NCI-H774 (cell line): ENCODE results near the gene SIK1.
"Not testable (repeated sequence)": the region's sequence is repeated elsewhere in the genome, so short reads cannot be mapped to it uniquely, and the experiment has no call there.

Source experiments
- DNase-seq: peaks from one replicate; lab custom pipeline; 2025; lab: John Stamatoyannopoulos, UW

SIK1 gene

DNA sequence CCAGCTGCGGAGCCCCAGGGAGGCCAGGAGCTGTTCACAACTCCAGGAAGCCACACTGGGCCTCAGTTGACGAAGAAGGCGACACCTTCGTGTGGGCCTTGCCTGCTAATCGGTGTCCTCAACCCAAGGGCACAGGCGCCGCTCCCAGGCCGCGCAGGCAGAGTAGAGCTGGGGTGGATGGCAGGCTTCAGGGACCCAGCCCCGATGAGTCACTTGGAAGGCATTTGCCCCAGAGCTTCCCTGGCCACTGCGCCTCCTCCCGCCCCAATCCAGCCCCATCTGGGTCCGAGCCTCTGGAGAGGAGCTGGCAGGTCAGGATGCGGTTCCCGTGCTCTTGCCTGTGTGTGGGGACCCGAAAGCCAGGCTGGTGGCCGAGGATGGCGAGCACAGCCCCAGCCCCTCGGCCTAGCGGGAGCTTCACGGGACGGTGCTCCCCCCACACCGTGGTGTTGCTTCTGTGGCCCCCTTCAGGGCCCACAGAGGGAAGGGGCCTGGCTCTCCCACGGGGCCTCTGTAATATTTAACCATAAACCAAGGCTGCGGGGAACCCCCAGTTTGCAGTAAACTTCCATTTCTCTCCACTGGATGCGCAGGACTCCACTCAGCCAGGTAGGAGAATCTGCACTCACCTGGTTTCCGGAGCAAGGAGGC, 30.0 kb downstream of the SIK1 start:
- DNase-seq: not testable (repeated sequence)

DNA sequence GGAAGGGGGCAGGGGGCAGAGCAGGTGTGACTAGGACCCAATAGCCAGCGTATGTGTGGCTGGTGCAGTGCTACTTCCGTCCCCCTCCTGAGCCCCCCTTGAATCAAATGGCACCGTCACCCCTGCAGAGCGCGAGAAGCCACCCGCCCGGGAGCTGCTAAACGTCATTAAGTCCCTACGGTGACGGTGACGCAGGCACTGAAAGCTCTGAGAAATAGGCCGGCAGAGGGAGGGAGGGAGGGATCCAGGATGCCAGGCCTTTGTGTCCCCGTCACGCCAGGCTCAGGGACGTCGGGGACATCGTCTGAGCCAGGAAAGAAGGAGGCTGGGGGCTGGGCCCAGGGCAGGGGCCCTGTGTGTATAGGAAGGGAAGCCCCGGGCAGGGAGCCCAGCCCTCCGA, 43.6 kb downstream of the SIK1 start:
- not testable (repeated sequence) for DNase-seq

DNA sequence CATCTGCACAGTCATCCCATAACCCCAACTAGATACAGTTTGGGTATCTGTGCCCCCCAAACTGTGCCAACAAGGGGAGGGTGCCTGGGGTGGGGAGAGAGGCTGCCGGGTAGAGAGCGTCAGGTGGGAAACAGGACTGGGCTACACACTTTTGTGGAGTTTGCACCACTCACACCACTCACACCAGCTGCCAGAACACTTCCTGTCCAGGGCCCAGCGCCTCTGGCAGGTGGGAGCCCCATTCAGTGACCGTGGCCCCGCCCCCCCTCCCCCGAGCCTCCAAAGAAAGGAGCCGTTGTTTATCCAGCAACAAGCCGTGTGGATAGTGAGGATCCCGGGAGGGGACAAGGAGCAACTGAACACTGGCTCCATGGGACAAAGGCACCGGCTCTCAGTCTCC, 44.0 kb downstream of the SIK1 start:
- not testable (repeated sequence) for DNase-seq

DNA sequence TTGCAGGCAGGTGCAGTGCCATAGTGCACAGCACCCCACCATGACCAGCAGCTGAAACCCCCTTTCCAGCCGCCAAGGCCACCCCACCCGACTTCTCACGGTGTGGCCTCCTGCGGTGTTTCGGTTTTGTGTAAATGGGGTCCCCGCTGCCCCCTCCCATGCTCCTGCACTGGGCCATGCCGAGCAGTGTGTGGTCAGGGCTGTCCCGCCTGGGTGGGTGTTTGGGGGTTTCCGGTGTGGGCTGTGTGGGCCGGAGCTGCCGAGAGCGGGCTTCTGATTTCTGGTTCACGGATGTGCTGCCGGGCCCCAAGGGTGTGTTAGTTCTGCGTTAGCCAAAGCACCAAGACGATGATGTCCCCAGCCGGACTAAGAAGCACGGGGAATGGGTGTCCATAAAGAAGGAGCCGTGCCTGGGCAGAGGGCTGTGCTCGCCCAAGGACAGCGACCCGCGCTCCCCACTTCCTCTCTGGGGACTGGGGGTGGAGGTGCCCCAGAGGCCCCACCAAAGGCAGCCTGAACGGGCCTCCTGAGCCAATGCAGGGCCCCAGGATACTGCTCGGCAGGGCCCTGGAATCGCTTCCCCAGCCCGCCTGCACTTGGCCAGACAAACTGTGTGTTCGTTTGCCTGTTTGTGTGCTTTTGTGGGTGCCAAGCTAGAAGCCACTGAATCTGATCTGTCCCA, 45.9 kb downstream of the SIK1 start:
- not testable (repeated sequence) for DNase-seq

DNA sequence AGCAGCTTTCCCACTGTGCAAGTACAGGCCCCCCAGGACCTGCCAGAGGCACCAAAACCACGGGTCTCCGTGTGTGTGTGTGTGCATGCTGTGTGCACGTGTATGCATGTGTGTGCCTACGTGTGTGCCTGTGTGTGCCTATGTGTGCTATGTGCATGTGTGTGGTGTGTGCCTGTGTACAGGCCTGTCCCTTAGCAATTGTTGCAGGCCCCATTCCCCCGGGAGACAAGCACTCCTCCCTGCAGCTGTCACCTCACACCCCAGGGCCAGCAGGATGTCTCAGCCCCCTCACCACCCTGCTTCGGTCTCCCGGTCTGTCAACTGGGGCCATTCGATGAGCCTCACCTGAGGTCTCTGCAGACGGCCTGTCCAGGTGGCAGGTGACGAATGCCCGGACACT, 46.6 kb downstream of the SIK1 start:
- DNase-seq: not testable (repeated sequence)

DNA sequence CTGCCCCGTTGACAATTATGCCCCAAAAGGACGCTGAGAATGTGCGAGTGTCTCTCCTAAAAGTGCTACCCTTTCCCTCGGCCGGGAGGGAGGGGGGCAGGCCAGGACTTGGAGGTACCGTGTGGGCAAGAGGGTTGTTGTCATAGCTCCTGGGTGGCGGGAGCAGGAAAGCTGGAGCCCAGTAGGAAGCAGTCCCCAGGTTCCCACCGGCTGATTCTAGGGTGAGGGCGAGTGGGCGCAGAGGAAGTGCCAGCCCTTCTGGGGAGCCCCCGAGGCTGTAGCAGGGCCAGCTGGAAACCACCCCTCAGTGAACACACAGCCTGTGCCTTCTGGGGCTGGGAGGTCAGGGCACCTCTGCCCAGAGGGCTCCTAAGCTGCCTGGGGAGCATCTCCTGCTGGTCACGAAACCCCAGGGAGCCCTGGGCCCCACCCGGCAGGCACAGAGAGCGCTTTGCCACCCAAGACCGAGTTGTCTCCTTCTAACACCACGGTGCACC, 47.3 kb downstream of the SIK1 start:
- DNase-seq: not testable (repeated sequence)

DNA sequence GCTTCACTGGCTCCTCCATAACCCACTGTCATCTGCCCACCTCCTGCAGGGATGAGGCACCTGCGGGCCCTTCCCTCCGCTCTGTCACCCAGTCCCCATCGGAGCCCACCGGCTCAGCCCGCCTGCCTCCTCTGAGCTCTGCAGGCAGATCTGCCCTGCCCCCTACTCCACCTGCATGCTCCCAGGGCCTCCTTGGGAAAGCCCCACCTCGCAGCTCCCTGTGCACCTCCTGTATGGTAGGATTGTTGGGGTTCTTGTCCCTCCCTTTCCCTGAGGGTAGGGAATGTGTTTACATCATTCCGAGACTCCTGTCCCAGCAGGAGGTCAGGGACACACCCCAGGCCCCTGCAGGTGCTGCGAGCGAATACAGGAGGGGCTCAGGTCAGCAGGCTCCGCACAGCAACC, 50.5 kb downstream of the SIK1 start:
- no peak for DNase-seq

DNA sequence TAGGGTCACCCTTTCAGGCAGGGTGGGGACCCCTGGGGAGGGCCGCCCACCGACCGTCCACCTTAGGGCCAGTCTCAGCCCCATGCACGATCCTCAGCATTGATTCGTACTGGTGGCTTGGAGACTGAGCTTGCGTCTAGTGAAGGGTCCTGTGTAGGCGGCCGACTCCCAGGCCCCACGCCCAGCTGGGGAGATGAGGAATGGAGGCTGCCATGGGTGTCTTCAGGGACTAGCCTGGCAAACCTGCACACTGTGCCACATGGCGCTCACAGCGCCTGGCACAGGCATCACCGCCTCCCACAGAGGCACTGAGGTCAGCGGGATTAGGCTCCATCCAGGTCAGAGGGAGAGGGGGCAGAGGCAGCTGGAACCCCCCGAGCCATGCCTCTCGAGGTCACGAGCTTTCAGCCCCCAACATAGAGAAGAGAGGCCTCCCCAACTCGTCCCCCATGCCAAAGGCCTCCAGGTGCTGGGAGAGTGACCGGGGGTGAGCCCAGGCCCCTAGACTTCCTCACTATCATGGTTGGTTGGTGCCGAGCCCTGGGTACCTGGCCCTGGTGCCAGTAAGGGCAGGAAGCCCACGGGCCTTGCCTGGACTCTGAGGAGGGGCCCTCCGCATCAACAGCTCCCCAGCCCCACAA, 51.0 kb downstream of the SIK1 start:
- DNase-seq: no peak

DNA sequence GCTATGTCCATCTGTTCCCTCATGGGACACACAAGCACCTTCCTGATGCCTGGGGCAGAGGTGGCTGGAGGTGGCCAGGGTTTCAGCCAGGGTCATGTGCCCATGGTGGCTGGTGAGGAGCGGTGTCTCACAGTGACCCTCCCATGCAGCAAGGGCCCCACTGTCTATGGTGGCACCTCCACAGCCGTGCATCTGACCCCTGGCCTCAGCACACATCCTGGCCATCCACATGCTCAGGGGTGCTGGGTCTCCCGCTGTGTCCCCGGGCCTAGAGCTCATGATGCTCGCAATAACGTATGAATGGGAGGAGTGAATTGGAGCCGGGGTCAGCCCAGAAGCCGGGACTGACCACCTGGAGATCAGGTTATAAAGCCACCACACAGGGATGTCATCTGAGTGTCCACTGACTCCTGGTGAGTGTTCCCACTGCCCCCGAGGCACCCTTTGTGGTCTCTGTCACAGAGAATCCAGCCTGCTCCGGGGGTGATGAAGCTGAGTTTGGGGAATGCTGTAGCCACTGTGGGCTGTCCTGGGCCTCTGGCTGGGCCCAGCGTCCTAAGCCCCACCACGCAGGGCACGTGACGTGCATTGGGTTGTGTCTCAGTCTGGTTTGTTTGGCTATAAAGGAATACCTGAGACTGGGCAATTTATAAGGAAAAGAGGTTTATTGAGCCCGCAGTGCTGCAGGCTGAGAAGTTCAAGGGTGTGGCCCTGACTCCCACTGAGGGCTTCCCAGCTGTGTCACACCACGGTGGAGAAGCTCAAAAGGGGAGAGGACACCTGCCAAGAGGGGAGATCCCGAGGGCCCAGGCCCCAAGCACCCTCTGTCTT, 51.7 kb downstream of the SIK1 start:
- DNase-seq: no peak

DNA sequence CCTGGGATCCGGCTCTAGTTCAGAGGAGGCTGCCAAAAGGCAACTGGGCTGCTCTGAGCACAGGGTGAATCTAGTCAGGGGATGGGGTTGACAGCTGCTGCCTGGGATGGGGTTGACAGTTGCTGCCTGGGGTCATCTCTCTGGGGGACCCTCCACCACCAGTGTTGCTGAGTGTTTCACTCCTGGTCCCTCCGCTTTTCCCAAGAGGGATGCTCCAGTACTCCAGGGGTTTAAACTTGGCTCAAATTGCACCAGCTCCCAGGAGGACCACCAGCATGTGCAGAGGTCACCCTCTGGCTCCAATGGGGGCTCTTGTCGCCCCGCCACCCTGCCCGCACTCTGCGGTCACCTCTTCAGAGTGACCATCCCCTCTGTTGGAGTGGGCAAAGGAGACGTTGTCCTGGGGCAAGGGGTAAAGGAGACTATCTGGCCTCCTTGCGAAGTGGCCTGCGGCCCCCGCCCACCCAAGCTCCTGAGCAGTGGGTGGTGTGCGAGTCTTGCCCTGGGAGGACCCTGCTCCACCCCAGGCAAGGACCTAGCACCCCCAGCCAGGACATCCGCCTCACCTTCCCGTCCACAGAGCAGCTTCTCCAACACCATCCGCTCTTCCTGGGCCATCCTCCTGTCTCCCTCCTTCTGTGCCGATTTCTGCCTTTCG, 52.6 kb downstream of the SIK1 start:
- no peak for DNase-seq

DNA sequence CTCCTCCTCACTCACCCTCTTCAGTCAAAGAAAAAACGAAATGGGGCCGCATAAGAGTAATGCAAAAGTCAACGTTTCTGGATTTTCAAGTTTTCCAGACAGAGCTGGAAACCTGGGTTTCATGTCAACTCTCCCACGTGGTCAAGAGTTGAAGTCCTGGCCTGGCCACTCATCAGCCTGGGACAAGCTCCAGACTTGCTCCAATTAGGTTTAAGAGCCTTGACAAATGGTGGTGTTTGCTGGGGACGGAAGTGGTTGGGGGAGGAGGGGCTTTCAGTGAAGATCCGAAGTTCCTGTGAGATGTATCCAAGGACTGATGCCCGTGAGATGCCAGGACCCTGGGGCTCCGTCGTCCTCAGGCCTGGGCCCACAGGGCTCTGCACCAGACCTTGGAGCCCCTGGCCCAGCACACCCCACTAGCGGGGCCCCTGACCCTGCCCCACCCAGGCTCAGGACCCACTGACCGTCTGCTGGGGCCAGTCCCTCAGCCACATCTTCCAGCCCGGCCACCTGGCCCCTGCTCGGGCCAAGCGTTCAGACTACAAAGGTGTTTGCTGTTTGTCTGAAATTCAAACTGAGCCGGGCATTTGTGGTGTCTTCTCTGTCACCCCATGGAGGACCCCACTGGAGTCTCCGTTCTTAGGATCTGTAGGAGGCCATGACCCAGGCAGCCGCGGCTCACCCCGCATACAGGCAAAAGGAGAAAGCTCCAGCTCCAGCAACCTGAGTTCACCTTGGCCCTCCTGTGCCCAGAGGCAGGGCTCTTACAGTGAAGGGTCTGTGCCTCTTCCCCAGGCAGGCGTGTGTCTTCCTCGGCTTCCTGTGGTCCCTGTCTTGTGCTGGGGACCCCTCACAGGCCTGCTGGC, 53.3 kb downstream of the SIK1 start:
- DNase-seq: no peak

DNA sequence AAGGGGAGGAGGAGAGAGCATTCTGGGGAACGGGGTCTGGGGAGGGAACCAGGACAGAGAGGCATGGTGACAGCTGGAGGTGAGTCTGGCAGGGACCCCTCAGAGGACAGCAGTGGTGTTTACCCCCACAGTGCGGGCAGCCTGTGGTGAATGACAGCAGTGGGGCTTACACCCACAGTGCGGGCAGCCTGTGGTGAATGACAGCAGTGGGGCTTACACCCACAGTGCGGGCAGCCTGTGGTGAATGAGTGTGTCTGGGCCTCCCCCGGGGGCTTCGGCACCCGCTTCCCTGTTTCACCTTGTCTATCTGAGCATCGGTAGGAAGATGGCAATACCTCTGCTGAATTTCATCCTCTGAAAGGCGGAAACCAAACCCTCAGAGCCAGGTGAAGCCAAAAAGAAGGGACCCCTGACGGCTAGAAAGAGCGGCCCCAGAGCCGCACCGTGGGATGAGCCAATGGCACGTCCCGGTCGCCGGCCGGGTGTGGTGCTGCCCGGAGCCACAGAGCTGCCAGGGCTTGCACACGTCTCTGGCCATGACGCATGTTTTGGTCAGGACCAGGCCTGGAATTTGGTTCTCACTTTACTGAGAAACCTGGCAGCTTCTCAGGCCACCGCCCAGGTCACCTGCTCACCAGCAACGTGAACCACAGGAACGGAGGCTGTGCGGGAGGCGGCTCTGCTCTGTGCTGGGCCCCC, 54.1 kb downstream of the SIK1 start:
- no peak for DNase-seq

DNA sequence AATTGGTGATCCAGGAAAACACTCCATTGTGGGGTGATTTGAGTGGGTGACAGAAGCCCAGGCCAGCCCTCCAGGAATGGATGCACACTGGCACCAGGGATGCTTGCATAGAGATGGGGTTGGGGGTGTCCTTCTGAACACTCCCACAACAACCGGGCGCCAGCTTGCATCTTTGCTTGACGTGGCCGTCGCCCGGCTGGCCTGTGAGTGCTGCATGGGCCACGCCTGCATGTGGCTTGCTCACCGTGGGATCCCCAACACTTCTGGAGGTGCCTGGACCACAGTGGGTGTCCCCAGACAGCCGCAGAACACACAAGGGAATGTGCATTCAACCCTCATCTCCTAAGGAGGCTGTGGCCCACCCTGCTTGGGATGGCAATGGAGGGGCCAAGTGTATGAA, 55.1 kb downstream of the SIK1 start:
- no peak for DNase-seq

DNA sequence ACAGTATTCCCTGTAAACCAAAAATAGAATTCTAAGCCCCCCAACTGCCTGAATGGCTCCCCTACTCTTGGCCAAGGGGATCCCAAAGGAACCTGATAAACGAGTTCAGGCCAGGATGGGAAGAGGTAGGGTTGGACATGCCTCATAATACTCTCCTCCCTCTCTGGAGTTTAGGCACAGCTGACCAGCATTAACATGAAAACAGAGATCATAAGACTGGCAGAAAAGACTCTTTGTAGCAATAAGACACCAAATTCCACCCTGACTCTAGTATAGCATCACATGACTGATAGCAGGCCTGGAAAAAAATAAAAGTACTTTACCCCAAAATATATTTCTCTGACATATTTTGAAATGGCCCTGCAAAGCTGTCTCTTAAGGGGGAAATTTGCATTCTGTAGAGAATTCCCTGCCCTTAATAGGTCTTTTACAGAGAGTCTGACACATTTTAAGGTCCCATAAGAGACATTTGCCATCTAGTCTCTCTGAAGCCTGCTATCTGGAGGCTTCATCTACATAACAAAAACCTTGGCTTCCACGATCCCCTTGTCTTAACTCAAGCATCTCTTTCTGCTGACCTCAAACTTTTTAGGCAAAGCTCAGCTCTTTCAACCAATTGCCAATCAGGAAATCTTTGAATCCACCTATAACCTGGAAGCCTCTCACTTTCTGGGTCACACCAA, 55.9 kb downstream of the SIK1 start:
- no peak for DNase-seq

DNA sequence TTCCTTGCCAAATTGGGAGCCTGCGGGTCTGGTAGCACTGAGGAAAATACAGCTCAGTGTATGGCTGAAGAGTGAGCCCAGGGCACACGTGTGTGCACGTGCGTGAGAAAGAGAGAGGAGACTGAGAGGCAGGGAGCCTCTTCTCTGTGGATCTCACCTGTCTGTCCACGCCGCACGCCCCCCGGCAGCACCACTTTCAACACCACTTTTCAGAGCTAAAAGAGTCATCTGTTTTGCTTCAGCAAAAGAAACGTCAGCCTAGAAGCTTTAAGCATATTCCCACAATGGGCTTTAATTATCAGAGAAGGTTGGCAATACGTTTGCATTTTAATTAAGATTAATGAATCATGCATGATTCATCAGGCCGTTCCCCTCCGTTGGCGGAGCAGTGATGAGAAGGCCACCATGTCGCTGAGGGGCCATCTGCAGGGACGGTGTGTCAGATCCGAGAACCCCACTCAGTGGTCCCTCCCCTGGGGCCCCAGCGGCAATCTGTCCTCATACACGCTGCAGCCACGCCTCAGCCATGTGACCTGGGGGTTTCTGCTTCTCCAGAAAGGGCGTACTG, 56.8 kb downstream of the SIK1 start:
- no peak for DNase-seq

DNA sequence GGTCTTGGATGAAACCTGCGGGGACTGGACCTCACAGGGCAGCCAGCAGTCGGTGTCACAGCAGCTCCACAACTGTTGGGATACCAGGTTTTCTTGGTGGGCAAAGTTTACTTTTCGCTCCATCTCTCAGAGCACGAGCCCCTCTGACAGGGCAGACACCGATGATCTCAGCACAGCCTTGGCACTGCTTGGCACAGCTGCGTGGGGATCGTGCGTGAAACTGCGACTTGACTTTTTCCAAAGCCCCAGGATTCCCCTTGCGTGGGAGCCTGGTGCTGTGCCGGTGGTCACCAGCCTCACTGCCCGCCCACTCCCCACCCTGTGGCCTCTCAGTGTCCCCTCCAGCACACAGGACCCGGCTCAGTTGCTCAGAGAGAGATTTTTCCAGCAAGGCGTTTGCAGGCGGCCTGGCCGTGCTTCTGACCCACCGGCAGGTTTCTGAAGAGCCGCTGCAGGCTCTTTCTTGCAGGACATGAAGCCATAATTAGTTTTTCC, 57.3 kb downstream of the SIK1 start:
- DNase-seq: no peak

DNA sequence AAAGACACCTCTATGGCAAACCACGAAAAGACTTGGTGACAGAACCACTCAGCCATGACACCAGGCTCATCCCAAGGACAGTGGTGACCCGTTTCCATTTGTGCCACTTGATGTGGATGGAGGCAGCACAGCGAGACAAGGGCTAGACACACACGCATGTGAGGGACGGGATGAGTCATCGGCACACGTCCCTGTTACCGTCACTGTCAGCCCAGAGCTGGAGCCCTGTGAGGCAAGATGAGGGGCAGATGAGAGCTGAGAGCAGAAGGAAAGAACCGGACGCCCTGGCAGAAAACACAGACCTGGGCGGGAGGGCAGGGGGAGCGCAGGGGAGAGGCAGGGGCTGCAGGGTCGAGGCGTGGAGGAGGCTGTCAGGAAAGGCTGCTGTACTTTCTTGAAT, 57.8 kb downstream of the SIK1 start:
- no peak for DNase-seq

DNA sequence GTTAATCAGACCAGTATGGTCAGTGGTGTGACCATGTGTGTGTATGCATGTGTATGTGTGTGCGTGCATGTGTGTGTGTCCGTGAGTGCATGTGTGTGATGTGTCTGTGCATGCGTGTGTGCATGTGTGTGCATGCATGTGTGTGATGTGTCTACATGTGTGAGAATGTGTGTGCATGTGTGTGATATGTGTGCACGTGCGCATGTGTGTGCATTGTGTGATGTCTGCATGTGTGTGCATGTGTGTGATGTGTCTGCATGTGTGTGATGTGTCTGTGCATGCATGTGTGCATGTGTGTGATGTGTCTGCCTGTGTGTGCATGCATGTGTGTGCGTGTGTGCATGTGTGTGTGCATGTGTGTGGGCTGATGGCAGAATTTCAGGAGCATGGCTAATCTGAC, 58.2 kb downstream of the SIK1 start:
- no peak for DNase-seq

DNA sequence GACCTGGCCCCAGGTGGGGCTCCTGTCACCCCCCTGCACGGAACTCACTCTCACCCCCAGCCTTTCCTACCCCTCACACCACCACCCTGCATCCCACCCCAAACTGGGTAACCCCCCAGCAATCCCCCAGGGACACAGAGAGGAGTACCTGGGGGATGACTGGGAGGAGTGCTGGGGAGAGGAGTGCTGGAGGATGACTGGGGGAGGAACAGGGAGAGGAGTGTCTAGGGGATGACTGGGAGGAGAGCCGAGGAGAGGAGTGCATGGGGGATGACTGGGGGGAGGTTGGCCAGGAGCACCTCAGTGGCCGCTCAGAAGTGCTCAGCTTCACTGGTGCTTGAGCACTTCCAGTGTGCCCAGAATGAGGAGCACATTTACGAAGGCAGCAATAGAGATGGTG, 59.1 kb downstream of the SIK1 start:
- DNase-seq: no peak
